GM12878 (cell line): Measurements from ENCODE around the gene GCK. TPM values are rescaled to one million over a fixed set of nuclear protein-coding genes. Genes with fewer than 3 reads are reported as not detected.

Experiments
- ATAC-seq: fragments of 200-7000 bp; cut with Tn5 transposase; 3 replicates; pipeline ENCODE4 v1.9.1; 2020; ENCODE audit warnings: mild to moderate bottlenecking, moderate library complexity
- BruUV-seq: library from RNA; stranded (reverse); fragments of 400-500 nt; replicated peaks from 2 replicates; lab custom pipeline; 2021; lab: Mats Ljungman, UMichigan
- CTCF ChIA-PET: fragments of 300-600 bp; sonication (Branson Sonifier 250); formaldehyde crosslinking; extraction: SDS; loops from one replicate; lab custom pipeline; 2021; ENCODE audit warnings: inconsistent platforms; lab: Yijun Ruan, JAX
- POLR2A ChIA-PET: fragments of 350-600 bp; formaldehyde crosslinking; extraction: SDS; loops from one replicate; lab custom pipeline; 2021; ENCODE audit warnings: inconsistent platforms; lab: Charles Lee
- RAD21 ChIA-PET: fragments of 300-600 bp; sonication (Branson Sonifier 250); formaldehyde crosslinking; loops from one replicate; lab custom pipeline; 2023; ENCODE audit warnings: antibody characterized with exemption; ENCODE audit not compliant: unreplicated experiment; lab: Charles Lee
- SMC1A ChIA-PET: fragments of 300-600 bp; sonication (Branson Sonifier 250); formaldehyde crosslinking; loops from one replicate; lab custom pipeline; 2023; ENCODE audit not compliant: unreplicated experiment, uncharacterized antibody; lab: Charles Lee
- DNase-seq: peaks from one replicate; pipeline ENCODE4 v3.0.0-alpha.2; 2011; ENCODE audit warnings: low read depth, low spot score
- FAIRE-seq: peaks from 3 replicates; lab custom pipeline; 2011; peaks lifted over from hg19 to GRCh38; lab: Jason Lieb, UNC
- H2AFZ ChIP-seq: 2 replicates; pipeline ENCODE4 v1.6.0; 2011; ENCODE audit warnings: low read depth, low read length, control low read depth; ENCODE audit not compliant: control insufficient read depth
- H3K27ac ChIP-seq: 2 replicates; pipeline ENCODE4 v1.5.1; 2011; ENCODE audit warnings: control low read depth; ENCODE audit not compliant: control insufficient read depth, insufficient read depth
- H3K27me3 ChIP-seq, 2 experiments: replicated peaks in 1 of 2; 2 replicates each; pipeline versions ENCODE4 v1.6.0 to v1.6.1; 2011; ENCODE audit warnings: low read length in 1 of 2; ENCODE audit not compliant: control insufficient read depth in 2 of 2, insufficient read depth in 2 of 2
- H3K36me3 ChIP-seq, 2 experiments: 2 replicates each; pipeline ENCODE4 v1.5.1; 2011; ENCODE audit warnings: low read length in 1 of 2; ENCODE audit not compliant: control insufficient read depth in 2 of 2, insufficient read depth in 2 of 2
- H3K4me1 ChIP-seq: 2 replicates; pipeline ENCODE4 v1.6.1; 2011; ENCODE audit warnings: mild to moderate bottlenecking, low read length, moderate library complexity, mixed read lengths; ENCODE audit not compliant: control insufficient read depth, insufficient read depth
- H3K4me2 ChIP-seq: 2 replicates; pipeline ENCODE4 v1.6.0; 2011; ENCODE audit warnings: control low read depth; ENCODE audit not compliant: control insufficient read depth, insufficient read depth
- H3K4me3 ChIP-seq: fragments of 200-600 bp; sonication (generic); 2 replicates; pipeline ENCODE4 v1.5.1; 2016
- H3K79me2 ChIP-seq: 2 replicates; pipeline ENCODE4 v1.6.0; 2011; ENCODE audit warnings: low read length; ENCODE audit not compliant: control insufficient read depth, insufficient read depth
- H3K9ac ChIP-seq: 2 replicates; pipeline ENCODE4 v1.8.0; 2011; ENCODE audit warnings: low read length, control low read depth, mixed read lengths; ENCODE audit not compliant: control insufficient read depth, insufficient read depth
- H3K9me3 ChIP-seq: replicated peaks from 3 replicates; pipeline ENCODE4 v1.5.1; 2011; ENCODE audit warnings: mild to moderate bottlenecking, low read length; ENCODE audit not compliant: control insufficient read depth, insufficient read depth
- H4K20me1 ChIP-seq: 2 replicates; pipeline ENCODE4 v1.6.0; 2011; ENCODE audit not compliant: control insufficient read depth, insufficient read depth
- BHLHE40 ChIP-seq, 2 experiments: fragments of 450-650 bp in 1 of 2; IDR thresholded peaks; 2 replicates each; pipeline ENCODE4 v1.6.1; 2011 to 2017; ENCODE audit warnings: low read depth in 2 of 2, borderline replicate concordance in 1 of 2, improper control_type of control experiment in 1 of 2, low read length in 1 of 2, mild to moderate bottlenecking in 1 of 2
- CBX3 ChIP-seq: fragments of 200-600 bp; sonication (generic); IDR thresholded peaks from 2 replicates; pipeline ENCODE4 v1.6.1; 2016; ENCODE audit warnings: low read depth, borderline replicate concordance
- GABPA ChIP-seq: IDR thresholded peaks from 2 replicates; pipeline ENCODE4 v1.6.1; 2014; ENCODE audit warnings: antibody characterized with exemption, low read depth, mild to moderate bottlenecking, inconsistent platforms
- POLR2A ChIP-seq: IDR thresholded peaks from 2 replicates; pipeline ENCODE4 v1.6.1; 2011; ENCODE audit warnings: low read depth, mild to moderate bottlenecking, low read length
- POLR2AphosphoS2 ChIP-seq: IDR thresholded peaks from 2 replicates; pipeline ENCODE4 v1.6.1; 2011; ENCODE audit warnings: low read depth, mild to moderate bottlenecking, low read length, improper control_type of control experiment, moderate library complexity
- RAD21 ChIP-seq: IDR thresholded peaks from 2 replicates; pipeline ENCODE4 v1.6.1; 2011; ENCODE audit warnings: mild to moderate bottlenecking, low read depth, low read length, moderate library complexity; ENCODE audit not compliant: insufficient read depth
- RELA ChIP-seq: fragments of 450-650 bp; IDR thresholded peaks from 2 replicates; pipeline ENCODE4 v1.8.0; 2014; ENCODE audit warnings: borderline replicate concordance; ENCODE audit not compliant: partially characterized antibody
- TCF3 ChIP-seq: IDR thresholded peaks from 2 replicates; pipeline ENCODE4 v1.6.1; 2012; ENCODE audit warnings: low read depth, mild to moderate bottlenecking, low read length, borderline replicate concordance; ENCODE audit not compliant: insufficient read depth
- ZBED1 ChIP-seq: IDR thresholded peaks from 2 replicates; pipeline ENCODE4 v1.6.1; 2016; ENCODE audit warnings: borderline replicate concordance
- ZNF274 ChIP-seq: IDR thresholded peaks from one replicate; pipeline ENCODE4 v1.8.0; 2011; ENCODE audit not compliant: insufficient read length, insufficient read depth
- ZNF384 ChIP-seq: IDR thresholded peaks from 2 replicates; pipeline ENCODE4 v1.6.1; 2012; ENCODE audit warnings: low read depth, mild to moderate bottlenecking, low read length, improper control_type of control experiment, borderline replicate concordance
- WGBS: methylation state at CpG from one replicate; pipeline ENCODE4 v1.1.6; 2016; ENCODE audit warnings: low lambda C conversion rate; ENCODE audit not compliant: insufficient replicate concordance, insufficient coverage; ENCODE audit errors: missing lambda C conversion rate; 5-methylcytosine and 5-hydroxymethylcytosine counted together
- in situ Hi-C: fragments of 300-500 bp; cut with MboI; formaldehyde crosslinking; loops from 9 replicates; pipeline ENCODE4 v1.14.3; 2018; ENCODE audit warnings: mixed read lengths
- intact Hi-C: fragments of 100-400 bp; cut with micrococcal nuclease; formaldehyde crosslinking; loops from one replicate; pipeline ENCODE4 v1.14.2; 2022; ENCODE audit not compliant: unreplicated experiment
- polyA plus RNA-seq, 11 experiments: library from polyadenylated mRNA; depleted of rRNA in 4 of 11; unstranded in 6 of 11; stranded (reverse) in 5 of 11; fragments of >200 nt; fragmentation: Nextera tagmentation in 4 of 11; fragmentation: Illumina TruSeq in 1 of 11; extraction: Ambion mirVana in 4 of 11; extraction: Trizol in 1 of 11; gene quantifications; 1 replicate in 1 of 11; 2 replicates in 10 of 11; pipeline versions ENCODE4 v1.2.1 to v1.2.3, GENCODE V29; 2011 to 2016; ENCODE audit warnings: inconsistent platforms in 2 of 11, missing spikeins in 2 of 11, low read depth in 1 of 11
- total RNA-seq, 4 experiments: library from RNA; depleted of rRNA in 3 of 4; stranded (reverse); fragments of >200 nt in 3 of 4; fragmentation: Illumina TruSeq in 1 of 4; extraction: Trizol in 1 of 4; gene quantifications; 2 replicates each; pipeline versions ENCODE4 v1.2.1 to v1.2.3, GENCODE V29; 2013 to 2021
- TF ChIP-seq, protein P1 (sequence below): fragments of 450-650 bp; IDR thresholded peaks from 2 replicates; pipeline ENCODE4 v1.6.1; 2017; ENCODE audit warnings: mild to moderate bottlenecking, moderate library complexity

Gene GCK
- total and polyA plus RNA-seq, 10 of the 15 experiments (the other 5 are each of a cell fraction or from before 2014, with no cell fraction given), result 0.06 to 0.16 TPM; not detected in 8

DNA sequence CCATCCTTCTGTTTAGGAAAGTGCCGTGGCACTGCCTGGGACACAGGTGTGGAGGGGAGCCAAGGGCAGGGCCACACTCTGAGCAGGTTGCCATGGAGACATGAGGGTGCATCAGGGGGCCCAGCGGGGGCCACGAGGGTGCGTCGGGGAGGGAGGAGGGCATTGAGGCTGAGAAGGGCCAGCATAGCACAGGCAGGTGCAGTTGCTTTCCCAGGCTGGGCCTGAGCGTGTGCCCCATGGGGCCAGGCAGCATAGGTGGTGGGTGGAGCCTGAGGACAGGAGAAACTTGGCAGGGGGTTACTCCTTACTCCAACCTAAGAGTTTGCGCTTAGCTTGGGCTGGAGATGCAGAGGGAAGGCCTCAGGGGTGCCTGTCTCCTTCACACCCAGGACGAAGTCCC lies 26.8 kb upstream of the GCK start (continued):
- TF ChIP-seq, protein P1, sequence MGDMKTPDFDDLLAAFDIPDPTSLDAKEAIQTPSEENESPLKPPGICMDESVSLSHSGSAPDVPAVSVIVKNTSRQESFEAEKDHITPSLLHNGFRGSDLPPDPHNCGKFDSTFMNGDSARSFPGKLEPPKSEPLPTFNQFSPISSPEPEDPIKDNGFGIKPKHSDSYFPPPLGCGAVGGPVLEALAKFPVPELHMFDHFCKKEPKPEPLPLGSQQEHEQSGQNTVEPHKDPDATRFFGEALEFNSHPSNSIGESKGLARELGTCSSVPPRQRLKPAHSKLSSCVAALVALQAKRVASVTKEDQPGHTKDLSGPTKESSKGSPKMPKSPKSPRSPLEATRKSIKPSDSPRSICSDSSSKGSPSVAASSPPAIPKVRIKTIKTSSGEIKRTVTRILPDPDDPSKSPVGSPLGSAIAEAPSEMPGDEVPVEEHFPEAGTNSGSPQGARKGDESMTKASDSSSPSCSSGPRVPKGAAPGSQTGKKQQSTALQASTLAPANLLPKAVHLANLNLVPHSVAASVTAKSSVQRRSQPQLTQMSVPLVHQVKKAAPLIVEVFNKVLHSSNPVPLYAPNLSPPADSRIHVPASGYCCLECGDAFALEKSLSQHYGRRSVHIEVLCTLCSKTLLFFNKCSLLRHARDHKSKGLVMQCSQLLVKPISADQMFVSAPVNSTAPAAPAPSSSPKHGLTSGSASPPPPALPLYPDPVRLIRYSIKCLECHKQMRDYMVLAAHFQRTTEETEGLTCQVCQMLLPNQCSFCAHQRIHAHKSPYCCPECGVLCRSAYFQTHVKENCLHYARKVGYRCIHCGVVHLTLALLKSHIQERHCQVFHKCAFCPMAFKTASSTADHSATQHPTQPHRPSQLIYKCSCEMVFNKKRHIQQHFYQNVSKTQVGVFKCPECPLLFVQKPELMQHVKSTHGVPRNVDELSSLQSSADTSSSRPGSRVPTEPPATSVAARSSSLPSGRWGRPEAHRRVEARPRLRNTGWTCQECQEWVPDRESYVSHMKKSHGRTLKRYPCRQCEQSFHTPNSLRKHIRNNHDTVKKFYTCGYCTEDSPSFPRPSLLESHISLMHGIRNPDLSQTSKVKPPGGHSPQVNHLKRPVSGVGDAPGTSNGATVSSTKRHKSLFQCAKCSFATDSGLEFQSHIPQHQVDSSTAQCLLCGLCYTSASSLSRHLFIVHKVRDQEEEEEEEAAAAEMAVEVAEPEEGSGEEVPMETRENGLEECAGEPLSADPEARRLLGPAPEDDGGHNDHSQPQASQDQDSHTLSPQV, result no peak
- TF ChIP-seq POLR2AphosphoS2, result no peak
- no peak for TF ChIP-seq RELA
- no peak for TF ChIP-seq BHLHE40 (IDR thresholded peaks at IDR 0.05; ENCODE audit: borderline replicate concordance in 1 of 2, low read depth in 2 of 2, low read length in 1 of 2)

DNA sequence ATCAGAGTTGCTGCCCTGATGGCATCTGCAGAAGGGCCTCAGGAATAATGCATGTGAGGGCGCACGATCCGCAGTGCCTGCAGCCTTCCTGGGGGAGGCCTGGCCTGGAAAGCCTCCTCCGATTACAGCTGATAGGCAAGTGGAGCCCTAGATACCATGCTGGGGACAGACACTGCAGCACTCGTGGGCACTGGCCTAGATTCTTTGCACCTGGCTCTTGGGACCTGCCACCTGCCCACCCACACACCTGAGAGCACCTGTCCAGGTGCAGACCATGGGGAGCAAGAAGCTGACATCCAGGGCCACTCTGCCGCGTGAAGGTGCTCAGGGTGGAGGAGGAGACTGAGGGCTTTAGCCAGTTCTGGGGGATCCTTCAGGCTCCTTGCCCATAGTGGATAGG lies 26.3 kb upstream of the GCK start:
- FAIRE-seq (no peak), DNase-seq (no peak), ATAC-seq (no peak)
- ChIA-PET POLR2A (no interaction called here), SMC1A (interaction anchor here (1.1 kb wide), 1 partner anchor 262 kb away, joined by 3 read pairs; no protein-coding TSS in a partner anchor), RAD21 (no interaction called here), CTCF (interaction anchor here (1.4 kb wide), 1 partner anchor 22 kb away, joined by 5 read pairs; no protein-coding TSS in a partner anchor)
- Histone ChIP-seq H3K4me2 (no peak overlapping the region), H3K4me3 (no peak overlapping the region), H4K20me1 (no peaks in the 10 kb centered on the region; the same call in 1 of the 2 replicates), H3K4me1 (peaks cover 7% of the 10 kb centered on the region), H3K36me3 (peaks cover 10 to 12% of the 10 kb centered on the region in 2 experiments), H3K27me3 (no peaks in the 10 kb centered on the region), H3K79me2 (no peaks in the 10 kb centered on the region), H3K9me3 (no peaks in the 10 kb centered on the region), H2AFZ (no peak overlapping the region), H3K9ac (no peak overlapping the region), H3K27ac (no peak overlapping the region)
- intact Hi-C loops, result no loop called here
- TF ChIP-seq CBX3 (no peak), ZBED1 (no peak), POLR2AphosphoS2 (no peak), ZNF274 (no peak), ZNF384 (no peak), TCF3 (no peak), RAD21 (no peak), GABPA (no peak), POLR2A (0 out of 2 replicates have a peak, but pooled peaks have one; percentile 57)
- in situ Hi-C loops, result no loop called here
- WGBS, result 84% methylated on average over 7 of the region's 7 CpGs
- no TSS peak for BruUV-seq
